H9 (cell line): ENCODE measurements around the gene ZWILCH. TPM values are rescaled to one million over a fixed set of nuclear protein-coding genes. Genes with fewer than 3 reads are reported as not detected.

ENCODE experiments used
- DNase-seq: peaks from one replicate; pipeline ENCODE4 v3.0.0-alpha.2; 2017
- H2AFZ ChIP-seq: one replicate; pipeline ENCODE4 v1.6.1; 2013; ENCODE audit warnings: mild to moderate bottlenecking, low read length, control low read depth, moderate library complexity
- H2AK5ac ChIP-seq: 2 replicates; pipeline ENCODE4 v1.6.1; 2013; ENCODE audit warnings: low read length, control low read depth, mixed read lengths; ENCODE audit not compliant: insufficient read length
- H2BK120ac ChIP-seq: one replicate; pipeline ENCODE4 v1.6.1; 2013; ENCODE audit warnings: low read depth, mild to moderate bottlenecking, low read length, control low read depth, inconsistent platforms; ENCODE audit not compliant: poor library complexity, severe bottlenecking
- H2BK12ac ChIP-seq: 2 replicates; pipeline ENCODE4 v1.6.1; 2013; ENCODE audit warnings: low read length, control low read depth, mixed read lengths, low read depth; ENCODE audit not compliant: insufficient read length
- H2BK15ac ChIP-seq: 2 replicates; pipeline ENCODE4 v1.6.1; 2013; ENCODE audit warnings: low read depth, low read length, control low read depth
- H2BK20ac ChIP-seq: one replicate; pipeline ENCODE4 v1.6.1; 2013; ENCODE audit warnings: low read depth, mild to moderate bottlenecking, low read length, control low read depth, inconsistent platforms; ENCODE audit not compliant: poor library complexity, severe bottlenecking
- H2BK5ac ChIP-seq: 2 replicates; pipeline ENCODE4 v1.6.1; 2013; ENCODE audit warnings: low read length, control low read depth, mixed read lengths; ENCODE audit not compliant: insufficient read length
- H3K14ac ChIP-seq: 2 replicates; pipeline ENCODE4 v1.6.1; 2013; ENCODE audit warnings: low read length, control low read depth; ENCODE audit not compliant: insufficient read depth
- H3K18ac ChIP-seq: 2 replicates; pipeline ENCODE4 v1.6.1; 2013; ENCODE audit warnings: low read depth, mild to moderate bottlenecking, mixed read lengths, low read length, control low read depth; ENCODE audit not compliant: insufficient read length
- H3K23ac ChIP-seq: 2 replicates; pipeline ENCODE4 v1.6.1; 2013; ENCODE audit warnings: low read length, control low read depth, mixed read lengths, low read depth; ENCODE audit not compliant: insufficient read length
- H3K23me2 ChIP-seq: 2 replicates; pipeline ENCODE4 v1.6.1; 2013; ENCODE audit warnings: low read depth, mild to moderate bottlenecking, mixed read lengths, low read length, control low read depth; ENCODE audit not compliant: insufficient read length, poor library complexity, severe bottlenecking
- H3K27ac ChIP-seq: 2 replicates; pipeline ENCODE4 v1.5.1; 2013; ENCODE audit warnings: low read length, control low read depth, mixed read lengths, low read depth; ENCODE audit not compliant: insufficient read length
- H3K27me3 ChIP-seq: 2 replicates; pipeline ENCODE4 v1.6.1; 2013; ENCODE audit warnings: low read length, control low read depth, inconsistent platforms; ENCODE audit not compliant: insufficient read depth
- H3K4ac ChIP-seq: 2 replicates; pipeline ENCODE4 v1.6.1; 2013; ENCODE audit warnings: low read depth, mild to moderate bottlenecking, control low read depth, inconsistent platforms, low read length, moderate library complexity
- H3K4me1 ChIP-seq: 2 replicates; pipeline ENCODE4 v1.6.1; 2013; ENCODE audit warnings: low read length, control low read depth, inconsistent platforms; ENCODE audit not compliant: insufficient read depth
- H3K4me2 ChIP-seq: 2 replicates; pipeline ENCODE4 v1.6.1; 2013; ENCODE audit warnings: low read length, control low read depth, mixed read lengths; ENCODE audit not compliant: insufficient read length, insufficient read depth
- H3K56ac ChIP-seq: 2 replicates; pipeline ENCODE4 v1.6.1; 2013; ENCODE audit warnings: low read depth, mild to moderate bottlenecking, mixed read lengths, low read length, control low read depth; ENCODE audit not compliant: insufficient read length
- H3K79me1 ChIP-seq: 2 replicates; pipeline ENCODE4 v1.6.1; 2013; ENCODE audit warnings: low read depth, mild to moderate bottlenecking, moderate library complexity, low read length, control low read depth, inconsistent platforms; ENCODE audit not compliant: insufficient read depth, poor library complexity, severe bottlenecking
- H3K79me2 ChIP-seq: 2 replicates; pipeline ENCODE4 v1.6.1; 2013; ENCODE audit warnings: low read length, control low read depth, inconsistent platforms; ENCODE audit not compliant: insufficient read depth
- H3K9ac ChIP-seq: 2 replicates; pipeline ENCODE4 v1.6.1; 2013; ENCODE audit warnings: low read length, control low read depth, mixed read lengths; ENCODE audit not compliant: insufficient read length; ENCODE audit errors: extremely low read depth
- H3K9me3 ChIP-seq: one replicate; pipeline ENCODE4 v1.6.1; 2013; ENCODE audit warnings: low read depth, low read length, inconsistent platforms; ENCODE audit not compliant: control insufficient read depth
- H3T11ph ChIP-seq: one replicate; pipeline ENCODE4 v1.6.1; 2013; ENCODE audit warnings: mild to moderate bottlenecking, low read length, control low read depth, inconsistent platforms
- H4K20me1 ChIP-seq: one replicate; pipeline ENCODE4 v1.6.1; 2013; ENCODE audit not compliant: control insufficient read depth, insufficient read length, insufficient read depth
- H4K5ac ChIP-seq: 2 replicates; pipeline ENCODE4 v1.6.1; 2013; ENCODE audit warnings: low read depth, mild to moderate bottlenecking, mixed read lengths, low read length, control low read depth; ENCODE audit not compliant: insufficient read length
- H4K8ac ChIP-seq: replicated peaks from 2 replicates; pipeline ENCODE4 v1.6.1; 2013; ENCODE audit warnings: low read length, control low read depth, mixed read lengths, low read depth; ENCODE audit not compliant: insufficient read length
- H4K91ac ChIP-seq: 2 replicates; pipeline ENCODE4 v1.6.1; 2013; ENCODE audit warnings: low read depth, mild to moderate bottlenecking, moderate library complexity, mixed read lengths, low read length, control low read depth; ENCODE audit not compliant: insufficient read length
- H3K27ac Mint-ChIP-seq, 3 experiments: 2 replicates in 2 of 3; 3 replicates in 1 of 3; pipeline ENCODE4 v1.8.0; 2020 to 2021; ENCODE audit warnings: mixed read lengths in 3 of 3, mild to moderate bottlenecking in 1 of 3, moderate library complexity in 1 of 3
- H3K27me3 Mint-ChIP-seq: 2 replicates; pipeline ENCODE4 v1.8.0; 2021; ENCODE audit warnings: low read depth, mild to moderate bottlenecking, moderate library complexity, mixed read lengths
- H3K36me3 Mint-ChIP-seq, 3 experiments: 2 replicates in 2 of 3; 3 replicates in 1 of 3; pipeline ENCODE4 v1.8.0; 2020 to 2021; ENCODE audit warnings: low read depth in 3 of 3, mixed read lengths in 3 of 3; ENCODE audit not compliant: insufficient read depth in 1 of 3
- H3K4me1 Mint-ChIP-seq, 2 experiments: 2 replicates each; pipeline ENCODE4 v1.8.0; 2020; ENCODE audit warnings: mixed read lengths in 2 of 2
- H3K4me3 Mint-ChIP-seq, 2 experiments: 2 replicates in 1 of 2; 3 replicates in 1 of 2; pipeline ENCODE4 v1.8.0; 2020 to 2021; ENCODE audit warnings: mild to moderate bottlenecking in 2 of 2, mixed read lengths in 2 of 2, moderate library complexity in 1 of 2
- H3K9me3 Mint-ChIP-seq, 2 experiments: 2 replicates in 1 of 2; 3 replicates in 1 of 2; pipeline ENCODE4 v1.8.0; 2020; ENCODE audit warnings: mild to moderate bottlenecking in 2 of 2, mixed read lengths in 2 of 2, moderate library complexity in 1 of 2
- CTCF ChIP-seq: fragments of 200-600 bp; sonication (generic); conservative IDR thresholded peaks from 3 replicates; pipeline ENCODE4 v1.8.0; 2021; ENCODE audit warnings: antibody characterized with exemption, mild to moderate bottlenecking
- WGBS: extraction: QIAGEN DNeasy Blood & Tissue Kit; methylation state at CpG from one replicate; pipeline ENCODE4 v1.1.7; 2013; ENCODE audit warnings: missing lambda C conversion rate, low lambda C conversion rate, mixed read lengths; ENCODE audit not compliant: insufficient read length; ENCODE audit errors: extremely low coverage; 5-methylcytosine and 5-hydroxymethylcytosine counted together
- total RNA-seq: library from RNA; stranded (reverse); gene quantifications from 2 replicates; pipeline ENCODE4 v1.2.1, GENCODE V29; 2021

The ZWILCH gene
- total RNA-seq, 1 experiment from 2014 or later, result 47.2 TPM

DNA sequence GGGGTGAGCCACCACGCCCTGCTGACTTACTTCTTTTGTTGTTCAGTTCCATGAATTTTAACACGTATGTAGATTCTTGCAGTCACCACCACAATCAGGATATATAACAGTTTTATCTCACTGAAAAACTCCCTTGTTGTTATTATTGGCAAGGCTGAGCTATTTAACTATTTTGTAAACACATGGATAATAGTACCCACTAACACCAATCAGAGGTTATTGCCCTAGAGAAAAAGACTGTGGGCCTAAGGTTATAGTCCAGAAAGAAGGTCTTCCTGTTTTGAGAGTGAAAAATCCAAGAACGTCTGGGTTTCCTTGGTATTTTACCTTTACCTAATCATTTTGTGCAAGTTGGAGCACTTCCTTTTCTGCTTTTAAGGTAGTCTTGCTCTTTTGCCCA lies 9.5 kb downstream of the ZWILCH start:
- peaks cover 12 to 52% (median 47%) of the 10 kb centered on the region in 3 experiments for H3K36me3 Mint-ChIP-seq
- H3K18ac ChIP-seq, result no peak overlapping the region
- H3K9ac ChIP-seq, result no peak overlapping the region
- no peak overlapping the region for H3K27ac ChIP-seq
- no peak overlapping the region for H3K4me3 Mint-ChIP-seq
- no peaks in the 10 kb centered on the region for H3K79me1 ChIP-seq
- WGBS, result no CpG with 5 or more reads among the region's 3 CpGs
- H3K9me3 Mint-ChIP-seq, result no peaks in the 10 kb centered on the region
- H3K14ac ChIP-seq, result no peak overlapping the region
- H2BK15ac ChIP-seq, result no peak overlapping the region
- no peak overlapping the region for H2AFZ ChIP-seq
- H3T11ph ChIP-seq, result no peak overlapping the region
- no peak for TF ChIP-seq CTCF
- no peak overlapping the region for H2BK12ac ChIP-seq
- no peaks in the 10 kb centered on the region for H3K23me2 ChIP-seq
- H3K27me3 ChIP-seq, result no peaks in the 10 kb centered on the region
- H2BK120ac ChIP-seq, result no peak overlapping the region
- H3K4me1 Mint-ChIP-seq, result peaks cover 6 to 14% of the 10 kb centered on the region in 2 experiments
- no peaks in the 10 kb centered on the region for H4K20me1 ChIP-seq
- no peak overlapping the region for H2AK5ac ChIP-seq
- H3K4me1 ChIP-seq, result no peaks in the 10 kb centered on the region
- no peak overlapping the region for H3K23ac ChIP-seq
- H2BK20ac ChIP-seq, result no peak overlapping the region
- H3K4me2 ChIP-seq, result no peak overlapping the region
- no peak overlapping the region for H2BK5ac ChIP-seq
- H3K79me2 ChIP-seq, result no peaks in the 10 kb centered on the region
- no peak for DNase-seq
- no peak overlapping the region for H3K56ac ChIP-seq
- no peaks in the 10 kb centered on the region for H3K27me3 Mint-ChIP-seq
- no peak overlapping the region for H4K91ac ChIP-seq
- no peak overlapping the region for H4K5ac ChIP-seq
- H3K4ac ChIP-seq, result no peak overlapping the region
- no peak overlapping the region for H4K8ac ChIP-seq
- H3K27ac Mint-ChIP-seq, result peak overlapping the region; percentile 61 to 83 (median 82); a peak in 4 of 7 replicates
- H3K9me3 ChIP-seq, result no peaks in the 10 kb centered on the region
